ENCODE data around the gene ZNF71. TPM values are rescaled to one million over a fixed set of nuclear protein-coding genes. Genes with fewer than 3 reads are reported as not detected.
"Not testable (repeated sequence)": the region's sequence is repeated elsewhere in the genome, so short reads cannot be mapped to it uniquely, and the experiment has no call there.

ZNF71 gene
- total RNA-seq, 2 experiments from 2014 or later = 4.5 to 6.2 TPM

DNA sequence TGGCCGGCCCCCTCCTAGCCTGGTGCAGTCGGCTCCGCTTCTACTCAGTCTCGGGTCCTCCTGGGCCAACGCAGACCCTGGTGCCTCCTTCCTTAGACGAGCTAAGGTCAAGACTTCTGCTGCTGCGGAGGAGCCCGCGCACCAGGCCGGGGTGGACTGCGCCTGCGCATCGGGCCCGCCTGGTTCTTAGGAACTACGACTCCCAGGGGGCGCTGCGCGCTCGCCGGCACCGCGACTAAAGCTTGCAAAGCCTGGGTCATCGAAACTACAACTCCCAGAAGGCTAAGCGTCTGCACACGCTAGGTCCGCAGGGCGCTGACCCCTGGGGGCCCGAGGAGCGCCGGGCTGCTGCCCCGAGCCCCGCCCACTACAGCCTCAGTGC, 76.5 kb downstream of the ZNF71 start, which contains the start of gene ZNF835:
Gene ZNF835, minus strand, starts transcription at position 145 of the 382 bp plus-strand sequence. CDS start 6,559 bp downstream, outside the sequence.
- Histone ChIP-seq H3K79me2 (ENCODE audit: insufficient read depth, low read depth, low read length) (no peaks in the 10 kb centered on the region), H3K36me3 (ENCODE audit: insufficient read depth, low read length) (no peaks in the 10 kb centered on the region), H3K4me3 (ENCODE audit: low read depth, low read length, poor library complexity, severe bottlenecking) (no peak within 1 kb of the TSS), H4K20me1 (ENCODE audit: insufficient read depth, low read length) (no peaks in the 10 kb centered on the region), H3K4me2 (ENCODE audit: low read length) (no peak within 1 kb of the TSS), H2AFZ (ENCODE audit: low read length) (no peak within 1 kb of the TSS), H3K4me1 (ENCODE audit: insufficient read depth, low read length, poor library complexity, severe bottlenecking) (no peaks in the 10 kb centered on the region), H3K27ac (ENCODE audit: low read depth, low read length, poor library complexity, severe bottlenecking) (no peak within 1 kb of the TSS), H3K9me3 (ENCODE audit: low read length) (no peaks in the 10 kb centered on the region), H3K9me2 (ENCODE audit: insufficient read depth, low read length) (no peaks in the 10 kb centered on the region)
- intact Hi-C loops (cut with micrococcal nuclease; ENCODE audit: unreplicated experiment) = no loop called here
- BruUV-seq (replicated peaks) = no TSS peak
- TF ChIP-seq EZH2phosphoT487 (IDR thresholded peaks at IDR 0.05; ENCODE audit: borderline replicate concordance, low read depth, low read length) (no peak), CTCF (conservative IDR thresholded peaks at IDR 0.05; ENCODE audit: low read length) (no peak)
- CTCF ChIA-PET (ENCODE audit: unreplicated experiment) = no interaction called here
- POLR2A ChIA-PET = no interaction called here
- DNase-seq (ENCODE audit: low spot score) = no peak

DNA sequence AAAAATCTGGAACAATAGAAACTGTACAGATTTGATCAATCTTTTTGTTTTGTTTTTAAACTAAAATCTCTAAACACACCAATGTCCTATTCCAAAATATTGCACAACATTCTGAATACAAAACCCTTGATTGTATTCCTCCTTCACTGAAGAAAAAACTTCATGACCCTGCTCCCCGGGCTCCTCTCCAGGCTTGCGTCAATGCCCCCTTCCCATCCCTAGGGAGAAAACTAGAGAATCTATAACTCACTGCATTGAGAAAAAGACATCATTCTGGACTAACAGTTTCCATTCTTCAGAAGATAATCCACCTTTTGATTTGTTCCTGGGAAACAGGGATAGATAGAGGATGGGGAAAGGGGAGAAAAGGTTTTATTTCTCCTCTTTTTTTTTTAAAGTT, 77.5 kb downstream of the ZNF71 start:
- H3K4me3 ChIP-seq (ENCODE audit: low read depth, low read length, poor library complexity, severe bottlenecking); intact Hi-C loops (cut with micrococcal nuclease; ENCODE audit: unreplicated experiment); H3K36me3 ChIP-seq (ENCODE audit: insufficient read depth, low read length); CTCF ChIA-PET (ENCODE audit: unreplicated experiment); H3K79me2 ChIP-seq (ENCODE audit: insufficient read depth, low read depth, low read length); H3K9me3 ChIP-seq (ENCODE audit: low read length); POLR2A ChIA-PET; BruUV-seq (replicated peaks); H3K4me1 ChIP-seq (ENCODE audit: insufficient read depth, low read length, poor library complexity, severe bottlenecking); H3K4me2 ChIP-seq (ENCODE audit: low read length); DNase-seq (ENCODE audit: low spot score); H3K9me2 ChIP-seq (ENCODE audit: insufficient read depth, low read length); H2AFZ ChIP-seq (ENCODE audit: low read length); H4K20me1 ChIP-seq (ENCODE audit: insufficient read depth, low read length); H3K27ac ChIP-seq (ENCODE audit: low read depth, low read length, poor library complexity, severe bottlenecking): not testable (repeated sequence)

Other genes with a start within 250 kb of the ZNF71 start
- gene ZNF582, start 201.8 kb upstream of the ZNF71 start, total RNA-seq (2014; rRNA removed; shearing (Covaris generic)) = not detected in 2 replicates
- gene ZNF582, start 201.8 kb upstream of the ZNF71 start, total RNA-seq (2022) = 0.20 TPM in 1 of 2 replicates, not detected in the other
- 0.73 and 1.8 TPM in 2 replicates for gene ZNF583, start 191.0 kb upstream of the ZNF71 start, total RNA-seq (2014; rRNA removed; shearing (Covaris generic))
- gene ZNF583, start 191.0 kb upstream of the ZNF71 start, total RNA-seq (2022) = 3.0 and 3.3 TPM in 2 replicates
- gene ZNF667, start 118.0 kb upstream of the ZNF71 start, total RNA-seq (2014; rRNA removed; shearing (Covaris generic)) = not detected in 2 replicates
- not detected in 2 replicates for gene ZNF667, start 118.0 kb upstream of the ZNF71 start, total RNA-seq (2022)
- gene ZNF471, start 87.4 kb upstream of the ZNF71 start, total RNA-seq (2014; rRNA removed; shearing (Covaris generic)) = not detected in 2 replicates
- not detected in 2 replicates for gene ZNF471, start 87.4 kb upstream of the ZNF71 start, total RNA-seq (2022)
- gene ZFP28, start 56.4 kb upstream of the ZNF71 start, total RNA-seq (2014; rRNA removed; shearing (Covaris generic)) = not detected in 2 replicates
- gene ZFP28, start 56.4 kb upstream of the ZNF71 start, total RNA-seq (2022) = not detected in 2 replicates
- 0.54 and 1.1 TPM in 2 replicates for gene ZNF470, start 27.8 kb upstream of the ZNF71 start, total RNA-seq (2014; rRNA removed; shearing (Covaris generic))
- 0.92 and 1.2 TPM in 2 replicates for gene ZNF470, start 27.8 kb upstream of the ZNF71 start, total RNA-seq (2022)
- 0.18 TPM in 1 of 2 replicates, not detected in the other for gene SMIM17, start 47.9 kb downstream of the ZNF71 start, total RNA-seq (2014; rRNA removed; shearing (Covaris generic))
- gene SMIM17, start 47.9 kb downstream of the ZNF71 start, total RNA-seq (2022) = not detected in 2 replicates
- gene ZNF835, start 76.5 kb downstream of the ZNF71 start, total RNA-seq (2014; rRNA removed; shearing (Covaris generic)) = not detected in 2 replicates
- not detected in 2 replicates for gene ZNF835, start 76.5 kb downstream of the ZNF71 start, total RNA-seq (2022)
- not detected in 2 replicates for gene PEG3, start 245.4 kb downstream of the ZNF71 start, total RNA-seq (2014; rRNA removed; shearing (Covaris generic))
- not detected in 2 replicates for gene PEG3, start 245.4 kb downstream of the ZNF71 start, total RNA-seq (2022)
- gene ZIM2, start 245.4 kb downstream of the ZNF71 start, total RNA-seq (2014; rRNA removed; shearing (Covaris generic)) = not detected in 2 replicates
- not detected in 2 replicates for gene ZIM2, start 245.4 kb downstream of the ZNF71 start, total RNA-seq (2022)